COLO668 (cell line): ENCODE measurements around the gene SRGAP1.
"Not testable (repeated sequence)": the region's sequence is repeated elsewhere in the genome, so short reads cannot be mapped to it uniquely, and the experiment has no call there.

Experiments used
- DNase-seq: peaks from one replicate; lab custom pipeline; 2025; ENCODE audit not compliant: unreplicated experiment; lab: John Stamatoyannopoulos, UW

The SRGAP1 gene

GRCh38 chr12:63865448-63865847 lies 20.9 kb downstream of the SRGAP1 start:
- DNase-seq: no peak

- DNase-seq: no peak
These were observed 22.6 kb downstream of the SRGAP1 start for GRCh38 chr12:63867053-63867452.

- no peak for DNase-seq
These were observed 25.2 kb downstream of the SRGAP1 start for GRCh38 chr12:63869656-63870055.

GRCh38 chr12:63870838-63871237 lies 26.3 kb downstream of the SRGAP1 start:
- no peak for DNase-seq

GRCh38 chr12:63874897-63875480 lies 30.5 kb downstream of the SRGAP1 start:
- no peak for DNase-seq

- no peak for DNase-seq
These were observed 31.2 kb downstream of the SRGAP1 start for GRCh38 chr12:63875703-63876102.

GRCh38 chr12:63876980-63877379 lies 32.5 kb downstream of the SRGAP1 start:
- no peak for DNase-seq

- DNase-seq: no peak
These were observed 33.2 kb downstream of the SRGAP1 start for GRCh38 chr12:63877693-63878092.

GRCh38 chr12:63880235-63880634 lies 35.7 kb downstream of the SRGAP1 start:
- DNase-seq: not testable (repeated sequence)

- no peak for DNase-seq
These were observed 36.3 kb downstream of the SRGAP1 start for GRCh38 chr12:63880742-63881263.

GRCh38 chr12:63882844-63883243 lies 38.3 kb downstream of the SRGAP1 start:
- DNase-seq: peak; percentile 77

GRCh38 chr12:63885401-63885800 lies 40.9 kb downstream of the SRGAP1 start:
- no peak for DNase-seq

GRCh38 chr12:63888908-63889635 lies 44.6 kb downstream of the SRGAP1 start:
- DNase-seq: no peak

- no peak for DNase-seq
These were observed 45.4 kb downstream of the SRGAP1 start for GRCh38 chr12:63889721-63890509.

- DNase-seq: no peak
These were observed 48.7 kb downstream of the SRGAP1 start for GRCh38 chr12:63893170-63893569.

GRCh38 chr12:63894132-63894531 lies 49.6 kb downstream of the SRGAP1 start:
- no peak for DNase-seq

GRCh38 chr12:63895841-63896240 lies 51.3 kb downstream of the SRGAP1 start:
- no peak for DNase-seq

GRCh38 chr12:63897931-63898330 lies 53.4 kb downstream of the SRGAP1 start:
- DNase-seq: no peak

GRCh38 chr12:63898764-63899337 lies 54.4 kb downstream of the SRGAP1 start:
- no peak for DNase-seq

- no peak for DNase-seq
These were observed 54.9 kb downstream of the SRGAP1 start for GRCh38 chr12:63899396-63899795.
